Measurements from ENCODE around the gene PRDM8. TPM values are rescaled to one million over a fixed set of nuclear protein-coding genes. Genes with fewer than 3 reads are reported as not detected.

The PRDM8 gene
- total RNA-seq, 1 donor from 2014 or later: 1.6 TPM

DNA sequence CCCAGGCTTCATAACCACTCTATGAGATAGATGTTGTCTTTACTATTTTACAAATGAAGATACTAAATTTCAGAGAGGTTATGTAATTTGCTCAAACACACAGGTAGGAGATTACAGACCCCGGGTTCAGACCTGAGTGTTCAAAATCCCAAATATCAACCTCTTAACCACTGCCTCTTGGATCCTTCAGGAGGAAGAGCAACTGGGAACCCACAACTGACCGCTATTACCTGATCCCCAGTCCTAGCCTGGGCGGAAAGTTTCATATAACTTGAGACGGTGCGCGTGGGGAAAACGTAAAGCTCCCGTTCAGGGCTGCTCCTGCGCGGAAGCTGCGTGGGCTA, 8.9 kb upstream of the PRDM8 start:
- no peak overlapping the region for H3K4me3 Mint-ChIP-seq
- peaks cover 26% of the 10 kb centered on the region for H3K4me1 Mint-ChIP-seq
- TF ChIP-seq, protein P1, sequence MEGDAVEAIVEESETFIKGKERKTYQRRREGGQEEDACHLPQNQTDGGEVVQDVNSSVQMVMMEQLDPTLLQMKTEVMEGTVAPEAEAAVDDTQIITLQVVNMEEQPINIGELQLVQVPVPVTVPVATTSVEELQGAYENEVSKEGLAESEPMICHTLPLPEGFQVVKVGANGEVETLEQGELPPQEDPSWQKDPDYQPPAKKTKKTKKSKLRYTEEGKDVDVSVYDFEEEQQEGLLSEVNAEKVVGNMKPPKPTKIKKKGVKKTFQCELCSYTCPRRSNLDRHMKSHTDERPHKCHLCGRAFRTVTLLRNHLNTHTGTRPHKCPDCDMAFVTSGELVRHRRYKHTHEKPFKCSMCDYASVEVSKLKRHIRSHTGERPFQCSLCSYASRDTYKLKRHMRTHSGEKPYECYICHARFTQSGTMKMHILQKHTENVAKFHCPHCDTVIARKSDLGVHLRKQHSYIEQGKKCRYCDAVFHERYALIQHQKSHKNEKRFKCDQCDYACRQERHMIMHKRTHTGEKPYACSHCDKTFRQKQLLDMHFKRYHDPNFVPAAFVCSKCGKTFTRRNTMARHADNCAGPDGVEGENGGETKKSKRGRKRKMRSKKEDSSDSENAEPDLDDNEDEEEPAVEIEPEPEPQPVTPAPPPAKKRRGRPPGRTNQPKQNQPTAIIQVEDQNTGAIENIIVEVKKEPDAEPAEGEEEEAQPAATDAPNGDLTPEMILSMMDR (IDR thresholded peaks at IDR 0.05; ENCODE audit: unreplicated experiment): no peak
- peaks cover 97% of the 10 kb centered on the region for H3K27me3 Mint-ChIP-seq (ENCODE audit: low read depth)
- H3K36me3 Mint-ChIP-seq: no peaks in the 10 kb centered on the region
- H3K27ac Mint-ChIP-seq: no peak overlapping the region
- no peak for DNase-seq (ENCODE audit: low spot score in 2 of 2, unreplicated experiment in 2 of 2)
- no peaks in the 10 kb centered on the region for H3K9me3 Mint-ChIP-seq

DNA sequence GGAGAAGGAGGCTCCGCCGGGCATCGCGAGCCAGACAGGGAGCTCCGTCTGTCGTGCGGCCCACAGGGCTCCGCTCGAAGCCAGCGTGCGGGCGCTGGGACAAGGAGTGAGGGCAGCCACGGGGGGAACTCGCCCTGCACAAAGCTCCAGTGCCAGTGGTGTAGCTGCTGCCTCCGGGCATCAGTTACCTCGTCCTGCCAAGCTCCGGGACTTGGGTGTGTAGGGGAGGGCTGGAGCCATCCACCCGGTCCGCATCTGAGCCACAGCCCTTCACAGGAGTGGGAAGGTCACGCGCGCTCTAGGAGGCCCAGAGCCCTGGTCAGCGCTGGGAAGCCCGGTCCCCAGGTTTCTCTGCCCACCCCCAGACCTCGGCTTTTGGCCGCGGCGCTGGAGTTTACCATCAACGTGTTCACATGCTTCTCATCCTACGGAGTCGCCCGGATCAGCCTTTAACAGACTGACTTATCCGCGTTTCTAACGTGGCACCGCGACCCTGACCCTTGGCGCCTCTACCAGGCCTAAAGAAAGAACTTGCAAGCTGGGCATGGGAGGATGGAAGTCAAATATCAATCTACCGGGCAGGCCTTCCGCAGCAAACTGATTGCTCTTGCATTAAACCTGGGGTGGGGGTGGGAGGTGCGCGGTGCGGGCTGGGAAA, 8.4 kb upstream of the PRDM8 start:
- Mint-ChIP-seq H3K9me3 (no peaks in the 10 kb centered on the region), H3K27me3 (ENCODE audit: low read depth) (peaks cover 100% of the 10 kb centered on the region), H3K36me3 (no peaks in the 10 kb centered on the region), H3K27ac (no peak overlapping the region), H3K4me1 (peaks cover 26% of the 10 kb centered on the region), H3K4me3 (no peak overlapping the region)
- DNase-seq (ENCODE audit: low spot score in 2 of 2, unreplicated experiment in 2 of 2): no peak
- TF ChIP-seq, protein P1 (IDR thresholded peaks at IDR 0.05; ENCODE audit: unreplicated experiment): no peak

DNA sequence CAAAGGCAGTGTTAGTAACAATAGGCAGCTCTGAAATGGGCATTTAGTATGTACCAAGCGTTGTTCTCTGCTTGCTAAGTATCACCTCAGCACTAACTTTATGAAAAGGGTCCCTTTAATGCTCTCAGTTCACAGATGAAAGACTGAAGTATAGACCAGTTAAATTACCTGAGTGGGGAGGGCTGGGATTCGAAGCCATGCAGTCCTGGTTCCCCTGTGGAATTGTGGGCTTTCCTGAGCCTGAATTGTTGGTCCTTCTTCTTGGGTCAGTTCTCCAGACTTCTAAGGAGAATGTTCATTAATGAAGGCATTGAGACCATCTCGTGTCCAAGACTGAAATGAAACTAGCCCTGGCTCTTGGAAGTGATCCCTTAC, 7.7 kb upstream of the PRDM8 start:
- peaks cover 21% of the 10 kb centered on the region for H3K4me1 Mint-ChIP-seq
- DNase-seq (ENCODE audit: low spot score in 2 of 2, unreplicated experiment in 2 of 2): no peak
- H3K4me3 Mint-ChIP-seq: no peak overlapping the region
- H3K27ac Mint-ChIP-seq: no peak overlapping the region
- no peaks in the 10 kb centered on the region for H3K36me3 Mint-ChIP-seq
- no peaks in the 10 kb centered on the region for H3K9me3 Mint-ChIP-seq
- TF ChIP-seq, protein P1 (IDR thresholded peaks at IDR 0.05; ENCODE audit: unreplicated experiment): no peak
- peaks cover 99% of the 10 kb centered on the region for H3K27me3 Mint-ChIP-seq (ENCODE audit: low read depth)

DNA sequence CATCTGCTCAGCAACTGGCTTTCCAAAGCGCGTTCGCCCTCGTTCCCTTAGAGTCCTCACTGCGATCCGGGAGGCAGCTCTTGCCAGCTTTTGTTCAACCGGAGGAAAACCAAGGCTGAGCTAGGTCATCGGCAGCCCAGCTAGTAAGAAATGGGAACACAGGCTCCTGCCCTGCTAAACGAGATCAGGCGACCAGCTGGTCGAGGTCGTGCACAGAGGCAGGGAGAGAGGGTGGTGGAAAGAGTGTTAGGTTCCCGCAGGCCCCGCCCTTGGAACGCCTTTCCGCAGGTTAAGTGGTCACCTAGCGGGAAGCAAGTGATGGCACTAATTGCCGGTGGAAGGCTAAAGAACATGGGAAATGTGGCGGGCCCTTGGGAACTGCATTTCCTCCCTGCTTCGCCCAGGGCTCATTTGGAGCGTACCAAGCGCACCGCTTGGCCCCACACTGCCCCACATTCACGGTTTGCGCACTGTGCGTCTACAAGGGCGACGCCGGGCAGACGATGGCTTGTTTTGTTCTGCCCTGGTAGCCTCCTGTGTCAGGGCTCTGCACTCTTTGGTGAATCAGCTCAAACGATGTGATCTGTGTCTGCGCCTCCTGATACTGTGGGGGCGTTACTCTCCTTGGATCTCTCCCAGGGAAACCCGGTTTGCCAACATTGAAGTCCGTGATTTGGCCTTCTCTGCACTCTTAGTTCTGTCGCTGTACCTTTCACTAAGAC, 7.2 kb upstream of the PRDM8 start:
- H3K27ac Mint-ChIP-seq: no peak overlapping the region
- TF ChIP-seq, protein P1 (IDR thresholded peaks at IDR 0.05; ENCODE audit: unreplicated experiment): no peak
- no peak for DNase-seq (ENCODE audit: low spot score in 2 of 2, unreplicated experiment in 2 of 2)
- no peak overlapping the region for H3K4me3 Mint-ChIP-seq
- H3K27me3 Mint-ChIP-seq (ENCODE audit: low read depth): peaks cover 99% of the 10 kb centered on the region
- H3K36me3 Mint-ChIP-seq: no peaks in the 10 kb centered on the region
- H3K9me3 Mint-ChIP-seq: no peaks in the 10 kb centered on the region
- peaks cover 16% of the 10 kb centered on the region for H3K4me1 Mint-ChIP-seq

DNA sequence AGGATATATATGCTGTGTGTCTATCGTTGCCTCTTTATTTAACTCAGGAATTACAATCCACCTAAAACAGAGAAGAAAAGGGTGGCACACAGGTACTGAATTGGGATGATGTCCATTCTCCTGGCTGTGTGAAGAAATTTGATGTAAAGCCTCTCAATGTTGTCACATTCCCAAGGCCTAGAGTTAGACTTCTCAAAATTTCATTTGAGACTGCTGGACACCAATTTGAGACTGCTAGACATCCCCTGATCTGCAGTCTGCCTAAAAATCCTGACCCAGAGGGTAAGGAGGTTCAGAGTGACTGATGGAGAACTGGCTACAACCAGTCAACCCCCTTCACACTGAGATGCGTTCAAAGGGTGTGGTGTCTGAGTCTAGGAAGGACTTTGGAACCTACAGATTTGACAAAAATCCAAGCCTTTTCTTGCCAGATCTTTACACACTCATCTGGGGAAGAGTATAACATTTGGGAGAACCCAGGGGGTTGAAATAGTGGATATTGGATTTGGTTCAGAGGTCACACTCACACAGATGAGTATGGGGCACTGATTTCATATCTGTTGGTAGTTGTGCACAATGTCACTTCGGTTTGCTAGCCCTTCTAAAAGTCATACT, 4.9 kb upstream of the PRDM8 start:
- H3K4me3 Mint-ChIP-seq: no peak overlapping the region
- H3K36me3 Mint-ChIP-seq: no peaks in the 10 kb centered on the region
- TF ChIP-seq, protein P1 (IDR thresholded peaks at IDR 0.05; ENCODE audit: unreplicated experiment): no peak
- no peak for DNase-seq (ENCODE audit: low spot score in 2 of 2, unreplicated experiment in 2 of 2)
- no peak overlapping the region for H3K27ac Mint-ChIP-seq
- H3K27me3 Mint-ChIP-seq (ENCODE audit: low read depth): peaks cover 99% of the 10 kb centered on the region
- peaks cover 10% of the 10 kb centered on the region for H3K4me1 Mint-ChIP-seq
- no peaks in the 10 kb centered on the region for H3K9me3 Mint-ChIP-seq

Data from mesothelial cell of epicardium (in vitro differentiated cells).